ENCODE measurements around the gene TNFAIP1. TPM values are rescaled to one million over a fixed set of nuclear protein-coding genes. Genes with fewer than 3 reads are reported as not detected.
A peak's percentile ranks its signal among the peaks of the same experiment; 100 is the strongest.

The TNFAIP1 gene
- total RNA-seq, 1 experiment from 2014 or later, result 21.3 TPM

- peaks cover 9% of the 10 kb centered on the region for H3K27me3 Mint-ChIP-seq (ENCODE audit: low read depth)
- DNase-seq (ENCODE audit: low spot score) (no peak), ATAC-seq (0 out of 2 replicates have a peak, but pooled peaks have one; percentile 33)
- no peak overlapping the region for H3K27ac Mint-ChIP-seq
- no peak overlapping the region for H3K4me3 Mint-ChIP-seq
- H3K4me1 Mint-ChIP-seq, result peaks cover 9% of the 10 kb centered on the region
- ChIA-PET CTCF (interaction anchor here (0.7 kb wide), 1 partner anchor 24 kb away, joined by 4 read pairs; no protein-coding TSS in a partner anchor), POLR2A (no interaction called here)
- TF ChIP-seq ESRRA (CRISPR knock-in tag; IDR thresholded peaks at IDR 0.05; ENCODE audit: borderline replicate concordance) (no peak), TEAD4 (CRISPR knock-in tag; IDR thresholded peaks at IDR 0.05) (no peak), ZNF416 (CRISPR knock-in tag; IDR thresholded peaks at IDR 0.05) (no peak), ZNF138 (CRISPR knock-in tag; conservative IDR thresholded peaks at IDR 0.05) (no peak), NR2C2 (CRISPR knock-in tag; IDR thresholded peaks at IDR 0.05) (no peak), CBFB (CRISPR knock-in tag; IDR thresholded peaks at IDR 0.05; ENCODE audit: low read depth) (no peak), MLX (CRISPR knock-in tag; IDR thresholded peaks at IDR 0.05) (no peak), RORB (CRISPR knock-in tag; IDR thresholded peaks at IDR 0.05) (no peak), NFATC4 (CRISPR knock-in tag; IDR thresholded peaks at IDR 0.05) (no peak), KAT7 (CRISPR knock-in tag; IDR thresholded peaks at IDR 0.05; ENCODE audit: borderline replicate concordance) (no peak), ATF2 (CRISPR knock-in tag; IDR thresholded peaks at IDR 0.05; ENCODE audit: borderline replicate concordance, low read depth) (no peak)
- TF ChIP-seq, protein P1, sequence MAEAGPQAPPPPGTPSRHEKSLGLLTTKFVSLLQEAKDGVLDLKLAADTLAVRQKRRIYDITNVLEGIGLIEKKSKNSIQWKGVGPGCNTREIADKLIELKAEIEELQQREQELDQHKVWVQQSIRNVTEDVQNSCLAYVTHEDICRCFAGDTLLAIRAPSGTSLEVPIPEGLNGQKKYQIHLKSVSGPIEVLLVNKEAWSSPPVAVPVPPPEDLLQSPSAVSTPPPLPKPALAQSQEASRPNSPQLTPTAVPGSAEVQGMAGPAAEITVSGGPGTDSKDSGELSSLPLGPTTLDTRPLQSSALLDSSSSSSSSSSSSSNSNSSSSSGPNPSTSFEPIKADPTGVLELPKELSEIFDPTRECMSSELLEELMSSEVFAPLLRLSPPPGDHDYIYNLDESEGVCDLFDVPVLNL (CRISPR knock-in tag; IDR thresholded peaks at IDR 0.05; ENCODE audit: borderline replicate concordance, low read depth), result no peak
- no peaks in the 10 kb centered on the region for H3K9me3 Mint-ChIP-seq
- peaks cover 10% of the 10 kb centered on the region for H3K36me3 Mint-ChIP-seq
Measured at GRCh38 chr17:28392491-28392890, 56.9 kb downstream of the TNFAIP1 start.

DNA sequence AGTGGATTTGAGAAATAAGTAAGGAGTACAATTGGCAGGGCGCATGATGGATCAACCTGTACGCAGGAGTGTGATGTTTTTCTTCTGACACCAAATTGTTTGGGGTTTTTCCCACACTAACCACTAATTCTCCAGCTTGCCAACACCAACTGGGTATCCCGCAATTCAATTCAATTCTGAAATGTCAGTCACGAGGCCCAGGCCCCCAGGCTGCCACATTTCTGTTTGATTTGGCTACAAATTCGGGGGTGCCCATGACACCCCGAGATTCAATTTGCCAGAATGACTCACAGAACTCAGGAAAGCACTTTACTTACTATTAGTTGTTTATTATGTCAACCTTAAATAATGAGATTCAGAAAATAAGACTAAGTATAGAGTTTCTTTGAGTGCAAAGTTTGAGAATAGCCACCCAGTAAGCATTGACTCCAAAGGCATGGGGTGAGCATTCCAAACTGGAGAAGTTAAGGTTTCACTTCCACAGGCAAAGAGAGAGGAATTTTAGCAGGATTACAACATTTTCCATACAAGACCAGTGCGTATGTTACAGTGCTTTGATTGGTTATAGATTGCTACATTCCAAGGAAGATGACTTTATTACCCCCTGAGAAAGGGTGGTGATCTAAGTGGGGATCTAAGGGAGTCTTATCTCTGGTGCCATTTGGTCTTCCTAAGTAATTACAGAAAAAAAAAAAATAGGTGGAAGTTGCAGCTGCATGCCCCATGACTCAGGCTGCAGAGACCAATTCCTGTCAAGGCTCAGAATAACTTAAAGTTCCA, 59.0 kb downstream of the TNFAIP1 start:
- peaks cover 4% of the 10 kb centered on the region; the same call in 1 of the 2 replicates for H3K27me3 Mint-ChIP-seq (ENCODE audit: low read depth)
- no peaks in the 10 kb centered on the region for H3K9me3 Mint-ChIP-seq
- peaks cover 9% of the 10 kb centered on the region for H3K4me1 Mint-ChIP-seq
- no peak overlapping the region for H3K27ac Mint-ChIP-seq
- ATAC-seq (no peak), DNase-seq (ENCODE audit: low spot score) (no peak)
- no peak for TF ChIP-seq OVOL2 (CRISPR knock-in tag; IDR thresholded peaks at IDR 0.05; ENCODE audit: borderline replicate concordance)
- CTCF ChIA-PET, result no interaction called here
- POLR2A ChIA-PET, result no interaction called here
- peaks cover 13% of the 10 kb centered on the region for H3K36me3 Mint-ChIP-seq
- H3K4me3 Mint-ChIP-seq, result no peak overlapping the region

GRCh38 chr17:28395426-28395825, 59.9 kb downstream of the TNFAIP1 start:
- peaks cover 9% of the 10 kb centered on the region for H3K4me1 Mint-ChIP-seq
- CTCF ChIA-PET, result interaction anchor here (2.0 kb wide), 1 partner anchor 29 kb away, joined by 5 read pairs; no protein-coding TSS in a partner anchor
- no peak for TF ChIP-seq ZNF512 (CRISPR knock-in tag; IDR thresholded peaks at IDR 0.05; ENCODE audit: borderline replicate concordance)
- no peak for TF ChIP-seq ARID4B (CRISPR knock-in tag; IDR thresholded peaks at IDR 0.05; ENCODE audit: borderline replicate concordance)
- TF ChIP-seq FOXJ3 (CRISPR knock-in tag; IDR thresholded peaks at IDR 0.05; ENCODE audit: borderline replicate concordance), result no peak
- TF ChIP-seq IRF2 (CRISPR knock-in tag; IDR thresholded peaks at IDR 0.05; ENCODE audit: borderline replicate concordance, low read depth), result no peak
- TF ChIP-seq FOXP1 (CRISPR knock-in tag; IDR thresholded peaks at IDR 0.05; ENCODE audit: borderline replicate concordance), result no peak
- no peak for TF ChIP-seq STAT6 (CRISPR knock-in tag; conservative IDR thresholded peaks at IDR 0.05; ENCODE audit: low read depth)
- DNase-seq (ENCODE audit: low spot score) (no peak), ATAC-seq (no peak)
- peaks cover 12% of the 10 kb centered on the region for H3K36me3 Mint-ChIP-seq
- POLR2A ChIA-PET, result no interaction called here
- peaks cover 9% of the 10 kb centered on the region; the same call in 1 of the 2 replicates for H3K27me3 Mint-ChIP-seq (ENCODE audit: low read depth)
- no peak overlapping the region for H3K4me3 Mint-ChIP-seq
- no peaks in the 10 kb centered on the region for H3K9me3 Mint-ChIP-seq
- no peak overlapping the region for H3K27ac Mint-ChIP-seq

All from WTC11 (cell line).